HFFc6 (cell line): ENCODE measurements around the gene FGFRL1. TPM values are rescaled to one million over a fixed set of nuclear protein-coding genes. Genes with fewer than 3 reads are reported as not detected.

Experiments used
- DNase-seq: peaks from one replicate; pipeline ENCODE4 v3.0.0-alpha.2; 2018
- H3K27ac Mint-ChIP-seq: 2 replicates; pipeline ENCODE4 v1.8.0; 2020; ENCODE audit warnings: mild to moderate bottlenecking, mixed read lengths
- H3K27me3 Mint-ChIP-seq: 2 replicates; pipeline ENCODE4 v1.8.0; 2021; ENCODE audit warnings: mild to moderate bottlenecking, moderate library complexity, mixed read lengths; ENCODE audit not compliant: insufficient read depth
- H3K36me3 Mint-ChIP-seq: 2 replicates; pipeline ENCODE4 v1.8.0; 2021; ENCODE audit warnings: low read depth, mixed read lengths
- H3K4me1 Mint-ChIP-seq: 2 replicates; pipeline ENCODE4 v1.8.0; 2020; ENCODE audit warnings: low read depth, mixed read lengths
- H3K4me3 Mint-ChIP-seq: 2 replicates; pipeline ENCODE4 v1.8.0; 2020; ENCODE audit warnings: mild to moderate bottlenecking, moderate library complexity, mixed read lengths
- H3K9me3 Mint-ChIP-seq: 2 replicates; pipeline ENCODE4 v1.8.0; 2020; ENCODE audit warnings: mild to moderate bottlenecking, mixed read lengths
- CTCF ChIP-seq: fragments of 200-600 bp; sonication (generic); IDR thresholded peaks from 2 replicates; pipeline ENCODE4 v1.5.0; 2021; ENCODE audit warnings: antibody characterized with exemption, mild to moderate bottlenecking
- total RNA-seq, 6 experiments: library from RNA; stranded (reverse); fragmentation: NEBNext Ultra II Directional; extraction: Animal tissue kit (Norgen Biotek cat#: 25700); gene quantifications; 2 replicates in 1 of 6; 3 replicates in 5 of 6; pipeline ENCODE4 v1.2.3, GENCODE V29; 2021

FGFRL1 gene
- total RNA-seq, 6 experiments from 2014 or later = 15.4 to 40.8 (median 17.3) TPM

GRCh38 chr4:1075809-1076699 is 64.6 kb downstream of the FGFRL1 start:
- DNase-seq = no peak
- no peak overlapping the region for H3K4me3 Mint-ChIP-seq
- TF ChIP-seq CTCF = no peak
- peaks cover 1% of the 10 kb centered on the region; the same call in 1 of the 2 replicates for H3K4me1 Mint-ChIP-seq
- 0 out of 2 replicates have a peak, but pooled peaks cover 3% of the 10 kb centered on the region for H3K36me3 Mint-ChIP-seq
- no peak overlapping the region for H3K27ac Mint-ChIP-seq
- H3K9me3 Mint-ChIP-seq = peaks cover 3% of the 10 kb centered on the region; the same call in 1 of the 2 replicates
- H3K27me3 Mint-ChIP-seq = peaks cover 52% of the 10 kb centered on the region

Other genes with a start within 250 kb of the FGFRL1 start
- gene CPLX1, start 185.5 kb upstream of the FGFRL1 start, total RNA-seq = under 1 TPM in 5 of 6 experiments, not detected in 1; 0.12 to 0.32 (median 0.20) TPM
- gene GAK, start 79.3 kb upstream of the FGFRL1 start, total RNA-seq = 10 to 100 TPM; 65.8 to 72.9 (median 69.1) TPM
- 10 to 100 TPM; 27.8 to 41.8 (median 34.1) TPM for gene TMEM175, start 79.2 kb upstream of the FGFRL1 start, total RNA-seq
- 10 to 100 TPM; 11.3 to 14.9 (median 13.1) TPM for gene DGKQ, start 38.1 kb upstream of the FGFRL1 start, total RNA-seq
- gene IDUA, start 24.6 kb upstream of the FGFRL1 start, total RNA-seq = 10 to 100 TPM; 20.9 to 40.3 (median 23.3) TPM
- under 1 TPM in 3 of 6 experiments, not detected in 3; 0.16 to 0.38 (median 0.19) TPM for gene SLC26A1, start 18.2 kb upstream of the FGFRL1 start, total RNA-seq
- not detected for gene RNF212, start 101.9 kb downstream of the FGFRL1 start, total RNA-seq
- 10 to 100 TPM; 12.0 to 53.5 (median 48.2) TPM for gene SPON2, start 161.0 kb downstream of the FGFRL1 start, total RNA-seq
- 100 to 1,000 TPM; 109 to 126 (median 114) TPM for gene CTBP1, start 237.5 kb downstream of the FGFRL1 start, total RNA-seq